AG09319 (cell line): ENCODE data around the gene MRFAP1L1.

ENCODE experiments used
- DNase-seq: peaks from one replicate; pipeline ENCODE4 v3.0.0-alpha.2; 2010; ENCODE audit warnings: low read depth; ENCODE audit errors: extremely low read depth
- TF ChIP-seq, protein P1 (sequence below): IDR thresholded peaks from 2 replicates; pipeline ENCODE4 v1.5.1; 2011; ENCODE audit warnings: low read depth, mild to moderate bottlenecking, inconsistent platforms, low read length, moderate library complexity

Gene MRFAP1L1

DNA sequence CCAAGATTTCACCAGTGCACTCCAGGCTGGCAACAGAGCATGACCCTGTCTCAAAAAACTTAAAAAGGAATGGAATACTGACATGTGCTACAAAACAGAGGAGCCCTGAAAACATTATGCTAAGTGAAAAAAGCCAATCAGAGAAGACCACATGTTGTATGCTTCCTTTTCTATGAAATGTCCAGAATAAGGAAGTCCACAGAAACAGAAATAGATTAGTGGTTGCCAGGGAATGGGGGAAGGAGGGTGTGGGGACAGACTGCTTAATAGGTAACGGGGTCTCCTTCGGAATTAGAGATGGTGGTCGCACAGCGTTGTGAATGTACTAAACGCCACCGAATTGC, 42.8 kb upstream of the MRFAP1L1 start:
- TF ChIP-seq, protein P1, sequence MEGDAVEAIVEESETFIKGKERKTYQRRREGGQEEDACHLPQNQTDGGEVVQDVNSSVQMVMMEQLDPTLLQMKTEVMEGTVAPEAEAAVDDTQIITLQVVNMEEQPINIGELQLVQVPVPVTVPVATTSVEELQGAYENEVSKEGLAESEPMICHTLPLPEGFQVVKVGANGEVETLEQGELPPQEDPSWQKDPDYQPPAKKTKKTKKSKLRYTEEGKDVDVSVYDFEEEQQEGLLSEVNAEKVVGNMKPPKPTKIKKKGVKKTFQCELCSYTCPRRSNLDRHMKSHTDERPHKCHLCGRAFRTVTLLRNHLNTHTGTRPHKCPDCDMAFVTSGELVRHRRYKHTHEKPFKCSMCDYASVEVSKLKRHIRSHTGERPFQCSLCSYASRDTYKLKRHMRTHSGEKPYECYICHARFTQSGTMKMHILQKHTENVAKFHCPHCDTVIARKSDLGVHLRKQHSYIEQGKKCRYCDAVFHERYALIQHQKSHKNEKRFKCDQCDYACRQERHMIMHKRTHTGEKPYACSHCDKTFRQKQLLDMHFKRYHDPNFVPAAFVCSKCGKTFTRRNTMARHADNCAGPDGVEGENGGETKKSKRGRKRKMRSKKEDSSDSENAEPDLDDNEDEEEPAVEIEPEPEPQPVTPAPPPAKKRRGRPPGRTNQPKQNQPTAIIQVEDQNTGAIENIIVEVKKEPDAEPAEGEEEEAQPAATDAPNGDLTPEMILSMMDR = no peak
- DNase-seq = no peak

DNA sequence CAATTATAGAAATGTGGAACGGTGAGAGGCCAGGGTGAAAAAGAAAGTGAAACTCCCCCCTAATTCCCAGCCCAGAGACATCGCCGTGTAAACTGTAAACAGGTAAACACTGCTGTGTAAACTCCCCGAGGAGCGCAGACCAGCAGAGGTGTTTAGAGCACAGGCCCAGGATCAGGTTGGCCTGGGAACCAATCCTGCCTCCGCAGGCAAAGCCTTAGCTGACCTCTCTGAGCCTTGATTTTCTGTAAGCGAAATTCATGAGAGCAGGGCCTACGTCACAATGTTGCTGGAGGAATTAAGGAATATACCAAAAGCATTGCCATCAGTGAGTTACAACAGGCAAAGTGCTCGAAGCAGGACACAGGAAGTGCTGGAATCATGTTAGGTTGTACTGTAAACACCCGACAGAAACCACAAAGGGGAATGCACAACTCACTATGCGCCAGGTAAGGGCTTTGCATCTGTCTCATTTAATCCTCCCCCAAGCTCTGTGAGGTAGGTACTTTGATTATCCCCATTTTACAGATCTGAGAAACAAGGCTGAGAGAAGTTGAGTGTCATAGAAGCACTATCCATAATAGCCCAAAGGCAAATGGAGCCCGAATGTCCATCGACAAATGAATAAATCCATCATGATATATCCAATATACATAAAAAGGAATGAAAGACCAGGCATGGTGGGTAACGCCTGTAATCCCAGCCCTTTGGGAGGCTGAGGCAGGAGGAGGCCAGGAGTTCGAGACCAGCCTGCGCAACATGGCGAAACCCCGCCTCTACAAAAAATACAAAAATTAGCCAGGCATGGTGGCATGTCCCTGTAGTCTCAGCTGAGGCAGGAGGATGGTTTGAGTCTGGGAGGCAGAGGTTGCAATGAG, 42.2 kb upstream of the MRFAP1L1 start:
- no peak for DNase-seq
- TF ChIP-seq, protein P1 = no peak

DNA sequence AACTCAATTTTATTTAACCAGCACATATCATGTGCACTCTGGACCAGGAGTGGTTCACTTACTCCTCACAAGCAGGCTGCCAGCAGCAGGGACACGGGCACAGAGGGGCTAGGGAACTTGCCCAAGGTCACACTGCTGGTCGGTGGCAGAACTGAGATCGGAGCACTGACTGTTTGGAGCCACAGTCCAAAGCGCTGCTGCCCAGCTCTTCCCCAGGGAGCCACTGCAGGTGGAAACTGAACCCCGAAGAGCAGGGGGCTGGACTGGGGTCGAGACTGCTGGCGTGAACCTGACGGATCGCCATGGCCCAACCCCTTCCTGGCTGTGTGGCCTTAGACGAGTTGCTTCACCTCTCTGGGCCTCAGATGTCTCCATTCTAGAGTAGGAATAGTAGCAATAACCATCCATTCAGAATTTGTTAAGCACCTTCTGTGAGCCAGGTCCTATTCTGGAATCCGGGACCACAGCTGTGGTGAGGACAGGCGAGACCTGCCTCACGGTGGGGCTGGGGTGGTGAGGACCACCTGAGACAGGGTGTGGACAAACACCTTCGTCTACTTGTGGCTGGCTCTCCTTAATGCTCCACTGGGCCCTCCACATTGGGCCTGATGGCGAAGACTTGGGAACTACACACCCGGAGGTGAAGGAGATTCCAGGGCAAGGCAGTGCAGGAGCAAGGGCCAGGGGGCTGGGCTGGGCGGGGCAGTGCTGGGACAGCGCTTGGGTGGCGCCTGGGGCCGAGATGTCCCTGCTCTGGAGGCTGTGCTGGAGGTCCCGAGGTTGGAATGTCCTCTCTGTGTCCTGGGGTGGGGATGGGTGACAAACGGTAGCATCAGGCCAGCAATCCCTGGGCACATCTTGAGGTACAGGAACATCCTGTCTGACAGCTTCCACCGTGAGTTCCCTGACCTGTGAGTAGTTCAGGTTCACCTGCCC, 40.9 kb upstream of the MRFAP1L1 start:
- no peak for DNase-seq
- TF ChIP-seq, protein P1 = no peak

DNA sequence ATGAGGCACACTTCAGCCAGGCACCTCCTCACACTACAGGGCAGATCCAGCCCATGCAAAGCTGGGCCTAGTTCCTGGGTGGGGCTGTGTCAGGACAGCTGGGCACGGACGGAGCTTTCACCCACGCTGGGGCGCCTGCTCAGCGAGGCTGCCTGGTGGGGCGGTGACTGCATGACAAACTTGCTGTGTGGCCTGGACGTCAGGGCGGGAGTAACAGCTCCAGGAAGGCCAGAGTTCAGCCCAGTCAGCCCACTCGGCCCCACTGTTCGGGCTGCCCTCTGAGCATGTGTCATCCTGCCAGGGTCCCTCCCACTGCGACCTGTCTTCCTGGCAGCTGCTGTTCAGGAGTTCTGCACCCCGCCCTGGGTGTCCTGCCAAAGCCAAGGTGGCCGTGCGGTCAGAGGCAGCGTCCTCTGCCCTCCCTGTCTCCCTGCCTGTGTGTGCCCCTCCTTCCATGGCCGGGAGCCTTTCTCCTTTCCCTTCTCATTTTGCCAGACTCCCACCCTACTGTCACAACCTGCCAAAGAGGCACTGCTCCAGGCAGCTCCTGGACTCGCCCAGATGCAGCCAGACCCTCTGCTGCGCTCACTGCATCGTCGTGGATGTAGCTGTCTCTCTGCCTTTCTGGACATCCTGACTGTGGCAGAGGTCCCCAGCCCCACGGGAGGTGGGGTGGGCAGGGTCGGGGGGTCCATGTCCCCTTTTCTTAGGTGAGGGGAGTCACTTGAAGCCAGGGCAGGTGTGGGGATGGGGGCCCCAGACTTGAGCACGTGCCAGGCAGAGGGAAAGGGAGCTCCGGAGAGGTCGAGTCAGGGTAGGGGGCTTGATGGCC, 39.9 kb upstream of the MRFAP1L1 start:
- TF ChIP-seq, protein P1 = no peak
- no peak for DNase-seq

DNA sequence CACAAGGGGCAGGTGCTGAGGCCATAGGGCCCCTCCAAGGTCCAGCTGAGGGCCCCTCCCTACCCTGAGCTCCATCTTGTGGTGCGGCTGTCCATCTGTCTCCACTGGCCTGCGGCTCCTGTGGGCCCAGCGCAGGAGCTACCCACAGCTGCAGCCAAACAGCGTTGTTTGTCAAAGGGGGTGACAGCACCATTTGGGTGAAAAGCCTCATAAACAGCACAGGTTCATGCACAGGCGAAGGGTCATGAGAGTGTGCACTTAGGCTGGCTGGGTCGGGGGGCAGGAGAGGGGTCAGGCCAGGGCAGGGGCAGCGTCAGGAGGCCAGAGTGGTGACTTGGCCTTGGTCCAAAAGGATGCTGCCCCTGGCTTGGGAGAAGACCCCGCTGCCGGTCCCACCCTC, 38.6 kb upstream of the MRFAP1L1 start:
- no peak for DNase-seq
- TF ChIP-seq, protein P1 = no peak

DNA sequence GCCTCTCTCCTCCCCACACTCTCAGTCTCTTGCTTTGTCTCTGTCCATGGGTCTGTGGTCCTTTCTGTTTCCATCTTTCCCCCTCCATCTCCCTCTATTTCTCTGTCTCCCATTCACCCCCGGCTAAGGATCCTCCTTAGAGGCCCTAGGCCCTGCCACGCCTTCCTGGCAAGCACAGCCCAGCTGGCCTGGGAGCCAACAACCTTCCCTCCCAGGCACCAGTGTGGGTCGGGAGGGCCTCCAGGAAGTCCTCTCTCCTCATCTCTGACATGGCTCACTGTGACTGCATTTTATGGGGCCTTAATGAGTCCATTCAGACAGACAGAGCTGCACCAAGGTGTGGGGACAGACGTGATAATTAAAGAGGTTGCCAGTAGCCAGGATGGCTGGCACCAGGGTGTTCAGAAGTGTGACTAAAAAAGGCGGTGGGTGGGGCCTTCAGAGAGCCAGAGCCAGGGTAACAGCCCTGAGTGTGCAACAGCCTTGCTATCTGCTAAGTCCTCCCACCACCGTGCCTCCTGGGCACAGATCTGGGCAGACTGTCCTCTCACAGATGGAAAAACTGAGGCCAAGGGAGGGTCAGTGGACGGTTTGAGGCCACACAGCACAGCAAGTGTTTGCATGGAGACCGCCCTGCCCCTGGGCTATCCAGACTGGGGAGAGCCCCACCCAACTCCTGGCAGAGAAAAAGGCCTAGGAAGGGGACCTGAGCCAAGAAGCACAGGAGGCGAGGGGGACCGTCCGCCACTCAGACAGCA, 37.8 kb upstream of the MRFAP1L1 start:
- no peak for DNase-seq
- TF ChIP-seq, protein P1 = no peak
